GM10847 (cell line): ENCODE results near the gene PTPN18.

ENCODE experiments used
- POLR2A ChIP-seq: IDR thresholded peaks from 2 replicates; pipeline ENCODE4 v1.6.1; 2011; ENCODE audit not compliant: insufficient read length; ENCODE audit errors: extremely low read depth

Gene PTPN18

GRCh38 chr2:130349174-130349573 lies 6.7 kb upstream of the PTPN18 start:
- TF ChIP-seq POLR2A = no peak

DNA sequence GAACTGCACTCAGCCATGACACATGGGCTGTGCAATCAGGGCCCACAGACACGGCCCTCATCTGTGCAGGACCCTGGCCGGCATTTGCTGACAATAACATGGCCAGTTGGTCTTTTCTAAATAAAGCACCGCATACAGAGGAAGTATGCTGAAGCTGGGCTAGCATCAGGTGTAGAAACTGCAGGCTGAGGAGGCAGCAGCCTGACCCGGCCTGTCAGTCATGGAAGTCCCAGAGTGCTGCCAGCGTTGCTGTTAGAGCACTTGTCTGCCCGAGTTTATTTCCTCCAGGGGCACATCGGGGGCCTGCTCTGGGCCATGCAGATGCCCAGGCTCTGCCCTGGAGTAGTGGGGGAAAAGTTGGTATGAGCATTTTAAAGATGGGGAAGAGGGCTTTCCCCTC lies 4.1 kb upstream of the PTPN18 start:
- no peak for TF ChIP-seq POLR2A

DNA sequence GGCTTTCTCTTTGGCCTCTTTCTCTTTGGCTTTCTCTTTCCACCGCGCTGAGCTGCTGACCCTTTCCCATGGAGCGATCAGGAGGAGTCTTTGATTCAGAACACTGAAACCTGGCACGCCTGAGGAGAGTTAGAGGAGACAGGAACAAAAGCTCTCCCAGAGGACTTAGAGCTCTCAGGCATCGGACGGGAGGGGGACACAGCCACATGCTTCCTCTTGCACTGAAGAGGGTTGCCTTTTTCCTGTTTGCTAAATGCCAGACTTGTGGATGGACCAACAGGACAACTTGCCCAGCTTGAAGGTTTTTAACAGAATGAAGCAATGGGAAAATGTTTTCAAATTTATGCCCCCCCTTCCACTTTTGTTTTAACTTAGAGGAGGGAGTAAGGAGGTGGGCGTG lies 3.6 kb upstream of the PTPN18 start:
- no peak for TF ChIP-seq POLR2A

DNA sequence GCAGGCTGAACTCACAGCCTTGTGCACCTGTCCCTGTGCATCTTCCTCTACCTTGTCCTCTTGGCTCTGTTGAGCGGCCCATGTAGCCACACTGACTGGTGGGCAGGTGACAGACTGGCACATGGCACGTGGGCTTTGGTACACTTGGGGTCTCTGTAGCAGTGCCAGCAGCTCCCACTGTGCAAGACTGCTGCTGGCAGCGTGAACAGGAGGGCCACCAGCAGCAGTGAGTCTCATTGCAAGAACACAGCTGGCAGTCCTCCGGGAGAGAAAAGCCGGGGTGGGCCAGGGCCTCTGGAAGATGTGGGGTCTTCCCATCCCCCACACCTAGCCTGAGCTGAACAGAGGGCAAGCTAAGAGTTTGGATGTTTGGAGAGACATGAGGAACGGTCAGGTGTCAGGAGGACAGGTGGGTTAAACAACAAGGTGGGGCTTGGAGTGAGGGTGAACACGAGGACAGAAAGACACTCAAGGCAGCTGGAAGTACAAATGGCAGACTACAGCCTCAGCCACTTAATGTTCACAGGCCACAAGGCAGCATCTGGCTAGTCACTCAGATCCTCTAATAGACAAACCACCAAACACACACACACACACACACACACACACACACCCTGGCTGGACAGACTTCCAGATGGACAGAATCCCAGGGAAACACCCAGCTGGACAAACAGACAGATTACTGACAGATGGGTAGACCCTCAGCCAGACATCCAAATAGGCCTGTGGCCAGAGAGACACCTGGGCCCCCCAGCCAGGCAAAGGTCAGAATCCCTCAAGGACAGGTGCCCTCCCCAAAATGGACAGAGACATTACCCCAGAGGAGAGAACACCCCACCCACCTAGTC lies 2.3 kb upstream of the PTPN18 start:
- TF ChIP-seq POLR2A = no peak

- no peak for TF ChIP-seq POLR2A
Measured at GRCh38 chr2:130354139-130354428, 1.8 kb upstream of the PTPN18 start.

GRCh38 chr2:130355172-130355577 lies 681 bp upstream of the PTPN18 start:
- TF ChIP-seq POLR2A = no peak

DNA sequence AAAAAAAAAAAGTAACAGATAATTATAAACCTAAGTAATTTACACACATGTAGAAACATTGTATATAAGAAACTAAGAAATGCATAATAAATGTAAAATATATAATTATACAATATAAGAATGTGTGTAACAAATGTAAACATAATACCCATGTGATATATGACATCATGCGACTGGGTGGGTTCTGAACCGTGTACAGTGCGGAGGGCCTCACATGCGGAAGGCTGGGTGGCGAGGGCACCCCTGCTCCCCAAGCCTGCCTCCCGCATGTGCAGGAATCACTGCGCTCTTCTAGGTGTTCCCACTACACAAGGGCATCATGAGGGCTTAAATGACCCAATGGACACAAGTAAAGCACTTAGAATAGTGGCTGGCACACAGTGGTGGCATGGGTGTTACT lies 2.0 kb downstream of the PTPN18 start:
- no peak for TF ChIP-seq POLR2A

DNA sequence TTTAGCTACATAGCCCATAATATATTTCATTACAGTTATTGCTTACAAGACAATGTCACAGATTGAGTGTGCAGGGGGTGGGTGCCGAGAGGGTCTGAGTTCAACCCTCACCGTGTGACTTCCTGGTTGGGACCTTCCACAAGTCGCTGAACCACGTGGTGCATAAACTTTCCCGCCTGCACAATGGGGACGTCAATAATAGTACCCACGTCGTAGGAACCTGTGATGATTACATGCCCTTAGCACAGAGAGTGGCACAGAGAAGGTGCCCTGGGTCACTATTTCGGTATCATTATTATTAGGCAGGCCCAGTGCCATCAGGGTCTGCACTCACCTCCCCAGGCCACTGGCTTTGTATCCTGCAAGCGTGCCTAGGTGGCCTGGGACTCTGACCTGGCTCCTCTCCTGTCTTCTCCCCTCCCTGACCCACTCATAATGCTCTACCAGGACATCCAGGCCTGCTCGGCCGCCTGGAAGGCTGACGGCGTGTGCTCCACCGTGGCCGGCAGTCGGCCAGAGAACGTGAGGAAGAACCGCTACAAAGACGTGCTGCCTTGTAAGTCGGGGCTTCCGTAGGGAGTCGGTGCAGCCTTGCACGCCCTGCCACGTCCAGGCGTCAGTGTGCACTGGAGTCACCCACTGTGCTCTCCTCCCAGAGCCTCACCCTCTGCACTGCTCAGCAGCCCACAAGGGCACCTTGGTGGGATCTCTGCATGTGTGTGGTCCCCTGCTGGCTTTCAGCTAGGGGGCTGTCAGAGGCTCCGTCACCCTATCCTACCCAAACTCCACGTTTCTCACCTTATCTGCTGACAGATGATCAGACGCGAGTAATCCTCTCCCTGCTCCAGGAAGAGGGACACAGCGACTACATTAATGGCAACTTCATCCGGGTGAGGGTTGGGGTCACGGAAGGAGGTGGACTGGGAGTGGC lies 2.8 kb downstream of the PTPN18 start:
- no peak for TF ChIP-seq POLR2A

GRCh38 chr2:130359466-130359865 lies 3.6 kb downstream of the PTPN18 start:
- TF ChIP-seq POLR2A = no peak

GRCh38 chr2:130363479-130363878 lies 7.6 kb downstream of the PTPN18 start:
- TF ChIP-seq POLR2A = no peak

GRCh38 chr2:130365075-130365474 lies 9.2 kb downstream of the PTPN18 start:
- no peak for TF ChIP-seq POLR2A

DNA sequence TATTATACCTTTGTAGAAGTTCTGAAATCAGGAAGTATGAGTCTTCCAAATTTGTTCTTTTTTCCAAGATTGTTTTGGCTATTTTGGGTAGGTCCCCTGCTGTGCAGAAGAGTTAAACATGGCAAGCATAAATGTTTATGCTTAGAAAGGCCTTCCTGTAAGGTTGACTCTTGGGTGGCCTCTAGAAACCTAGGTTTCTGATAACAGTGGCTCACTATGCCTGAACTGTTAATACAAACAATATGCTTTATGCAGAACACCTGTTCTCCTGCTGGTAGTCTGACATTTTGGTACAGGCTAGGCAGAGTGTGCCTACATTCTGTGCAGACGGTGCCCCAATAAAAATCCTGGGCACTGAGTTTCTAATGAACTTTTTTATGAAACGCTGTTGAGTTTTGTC lies 10.1 kb downstream of the PTPN18 start:
- no peak for TF ChIP-seq POLR2A

GRCh38 chr2:130366720-130367119 lies 10.9 kb downstream of the PTPN18 start:
- no peak for TF ChIP-seq POLR2A

DNA sequence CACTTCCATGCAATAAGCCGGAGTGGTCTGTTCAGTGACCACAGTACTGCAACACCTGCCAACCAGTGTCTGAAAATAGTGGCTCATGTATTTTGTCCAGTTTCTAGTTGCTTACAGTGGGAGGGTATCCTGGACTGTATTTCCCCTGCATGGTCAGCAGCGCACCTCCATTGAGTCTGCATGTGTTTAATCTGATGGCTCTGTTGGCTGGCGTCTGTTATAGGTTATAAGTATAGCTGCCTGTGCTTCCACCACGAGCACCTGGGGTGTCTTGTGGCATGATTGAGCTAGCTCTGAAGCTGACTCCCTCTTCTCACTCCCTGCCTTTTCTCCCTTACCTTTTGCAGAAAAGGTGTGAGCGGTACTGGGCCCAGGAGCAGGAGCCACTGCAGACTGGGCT lies 12.9 kb downstream of the PTPN18 start:
- no peak for TF ChIP-seq POLR2A

DNA sequence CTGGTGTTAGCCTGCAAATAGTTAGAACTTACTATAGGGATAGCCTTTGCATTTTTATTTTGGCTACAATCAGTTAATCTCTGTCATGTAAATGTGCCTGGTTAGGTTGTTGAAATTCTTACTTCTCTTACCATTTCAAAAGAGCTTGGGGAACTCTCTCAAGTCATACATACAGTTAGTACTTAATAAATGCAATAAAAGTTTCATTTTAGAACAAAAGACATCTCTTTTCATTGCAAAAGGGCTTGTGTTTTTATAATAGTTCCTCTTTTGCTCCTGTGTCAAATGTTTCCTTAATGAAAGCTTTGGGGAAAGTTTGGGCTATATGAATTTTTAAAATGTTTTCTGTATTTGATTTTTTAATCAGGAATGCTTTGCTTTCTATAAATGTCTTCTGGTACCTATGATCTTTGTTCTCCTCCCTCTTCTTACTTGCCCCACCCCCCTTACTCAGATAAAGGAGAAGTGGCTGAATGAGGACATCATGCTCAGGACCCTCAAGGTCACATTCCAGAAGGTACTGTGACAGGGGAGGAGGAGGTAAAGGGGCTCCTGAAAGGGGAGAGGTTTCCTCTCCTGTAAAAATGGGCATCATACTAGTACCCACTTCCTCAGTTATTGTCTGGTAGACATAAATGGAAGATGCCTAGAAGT lies 13.6 kb downstream of the PTPN18 start:
- no peak for TF ChIP-seq POLR2A

- no peak for TF ChIP-seq POLR2A
Measured at GRCh38 chr2:130369965-130370341, 14.1 kb downstream of the PTPN18 start.
